Vagina (tissue), 2 donors: ENCODE measurements around the gene VSIG4.

Source experiments
- POLR2A ChIP-seq, 2 donors: fragments of 450-650 bp; IDR thresholded peaks; one replicate each; pipeline ENCODE4 v1.6.1; 2017; ENCODE audit warnings: antibody characterized with exemption in 2 of 2, mild to moderate bottlenecking in 2 of 2, moderate library complexity in 2 of 2
- TF ChIP-seq, protein P1 (sequence below), 3 experiments: fragments of 450-650 bp in 2 of 3; fragments of 200-600 bp in 1 of 3; sonication (generic) in 1 of 3; IDR thresholded peaks; one replicate each; pipeline ENCODE4 v1.5.1; 2017 to 2019; ENCODE audit warnings: antibody characterized with exemption in 3 of 3, mild to moderate bottlenecking in 2 of 3, moderate library complexity in 2 of 3

DNA sequence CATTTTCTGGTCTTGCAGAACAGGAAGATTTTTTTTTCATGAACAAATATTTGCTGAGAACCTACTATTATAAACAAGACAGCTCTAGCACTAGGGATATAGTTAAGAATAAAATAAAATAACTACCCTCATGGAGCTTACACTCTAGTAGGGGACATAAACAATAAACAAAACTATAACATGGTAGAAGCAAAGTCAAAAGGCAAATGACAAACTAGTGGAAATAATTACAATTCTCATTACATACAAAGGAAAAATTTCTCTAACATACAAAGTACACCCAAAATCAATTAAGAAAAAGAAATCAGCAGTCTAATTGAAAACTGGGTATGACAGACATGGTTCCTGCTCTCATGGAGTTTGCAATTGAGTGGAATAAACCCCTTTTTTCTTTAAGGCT is 32.0 kb downstream of the VSIG4 start:
- TF ChIP-seq, protein P1, sequence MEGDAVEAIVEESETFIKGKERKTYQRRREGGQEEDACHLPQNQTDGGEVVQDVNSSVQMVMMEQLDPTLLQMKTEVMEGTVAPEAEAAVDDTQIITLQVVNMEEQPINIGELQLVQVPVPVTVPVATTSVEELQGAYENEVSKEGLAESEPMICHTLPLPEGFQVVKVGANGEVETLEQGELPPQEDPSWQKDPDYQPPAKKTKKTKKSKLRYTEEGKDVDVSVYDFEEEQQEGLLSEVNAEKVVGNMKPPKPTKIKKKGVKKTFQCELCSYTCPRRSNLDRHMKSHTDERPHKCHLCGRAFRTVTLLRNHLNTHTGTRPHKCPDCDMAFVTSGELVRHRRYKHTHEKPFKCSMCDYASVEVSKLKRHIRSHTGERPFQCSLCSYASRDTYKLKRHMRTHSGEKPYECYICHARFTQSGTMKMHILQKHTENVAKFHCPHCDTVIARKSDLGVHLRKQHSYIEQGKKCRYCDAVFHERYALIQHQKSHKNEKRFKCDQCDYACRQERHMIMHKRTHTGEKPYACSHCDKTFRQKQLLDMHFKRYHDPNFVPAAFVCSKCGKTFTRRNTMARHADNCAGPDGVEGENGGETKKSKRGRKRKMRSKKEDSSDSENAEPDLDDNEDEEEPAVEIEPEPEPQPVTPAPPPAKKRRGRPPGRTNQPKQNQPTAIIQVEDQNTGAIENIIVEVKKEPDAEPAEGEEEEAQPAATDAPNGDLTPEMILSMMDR (IDR thresholded peaks at IDR 0.05), result no peak
- no peak for TF ChIP-seq POLR2A (IDR thresholded peaks at IDR 0.05)
